ENCODE results near the gene TMEM108. TPM values are rescaled to one million over a fixed set of nuclear protein-coding genes. Genes with fewer than 3 reads are reported as not detected.

The TMEM108 gene
- total and polyA plus RNA-seq, 12 donors, result 0.40 to 4.0 (median 1.5) TPM

DNA sequence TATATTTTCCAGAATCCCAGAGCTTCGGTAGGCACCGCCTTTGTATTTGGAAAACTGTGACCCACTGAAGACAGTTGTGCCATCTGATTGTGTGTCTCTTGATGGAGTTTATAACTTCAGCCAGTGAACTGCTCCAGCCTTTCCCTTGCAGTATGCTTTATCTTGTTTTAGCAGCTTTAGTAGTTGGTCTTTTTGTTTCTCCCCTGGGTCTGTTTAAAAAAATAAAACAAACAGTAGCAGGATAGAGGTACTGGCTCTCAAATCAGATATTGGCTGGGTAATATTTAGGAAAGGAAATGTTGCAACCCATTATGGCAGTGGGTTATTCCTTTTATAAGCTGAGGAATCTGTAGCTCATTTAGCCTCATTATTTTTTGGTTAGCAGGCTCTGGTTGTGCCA, 210.2 kb downstream of the TMEM108 start:
- Histone ChIP-seq H3K4me1 (peaks cover 0 to 25% (median 4%) of the 10 kb centered on the region in 9 donors), H3K9me3 (peaks cover 0 to 5% (median 0%) of the 10 kb centered on the region in 11 donors), H3K27ac (no peak overlapping the region), H3K27me3 (no peaks in the 10 kb centered on the region), H3K36me3 (no peaks in the 10 kb centered on the region), H3K4me3 (no peak overlapping the region)
- TF ChIP-seq, protein P1, sequence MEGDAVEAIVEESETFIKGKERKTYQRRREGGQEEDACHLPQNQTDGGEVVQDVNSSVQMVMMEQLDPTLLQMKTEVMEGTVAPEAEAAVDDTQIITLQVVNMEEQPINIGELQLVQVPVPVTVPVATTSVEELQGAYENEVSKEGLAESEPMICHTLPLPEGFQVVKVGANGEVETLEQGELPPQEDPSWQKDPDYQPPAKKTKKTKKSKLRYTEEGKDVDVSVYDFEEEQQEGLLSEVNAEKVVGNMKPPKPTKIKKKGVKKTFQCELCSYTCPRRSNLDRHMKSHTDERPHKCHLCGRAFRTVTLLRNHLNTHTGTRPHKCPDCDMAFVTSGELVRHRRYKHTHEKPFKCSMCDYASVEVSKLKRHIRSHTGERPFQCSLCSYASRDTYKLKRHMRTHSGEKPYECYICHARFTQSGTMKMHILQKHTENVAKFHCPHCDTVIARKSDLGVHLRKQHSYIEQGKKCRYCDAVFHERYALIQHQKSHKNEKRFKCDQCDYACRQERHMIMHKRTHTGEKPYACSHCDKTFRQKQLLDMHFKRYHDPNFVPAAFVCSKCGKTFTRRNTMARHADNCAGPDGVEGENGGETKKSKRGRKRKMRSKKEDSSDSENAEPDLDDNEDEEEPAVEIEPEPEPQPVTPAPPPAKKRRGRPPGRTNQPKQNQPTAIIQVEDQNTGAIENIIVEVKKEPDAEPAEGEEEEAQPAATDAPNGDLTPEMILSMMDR (IDR thresholded peaks at IDR 0.05), result no peak
- ATAC-seq, result peak in 7 of 8 donors; percentile 22 to 75 (median 64)
- no peak for DNase-seq
- intact Hi-C loops (cut with DNase I), result no loop called here
- WGBS, 2 donors, result 50 to 65% methylated on average over 2 of the region's 2 CpGs

DNA sequence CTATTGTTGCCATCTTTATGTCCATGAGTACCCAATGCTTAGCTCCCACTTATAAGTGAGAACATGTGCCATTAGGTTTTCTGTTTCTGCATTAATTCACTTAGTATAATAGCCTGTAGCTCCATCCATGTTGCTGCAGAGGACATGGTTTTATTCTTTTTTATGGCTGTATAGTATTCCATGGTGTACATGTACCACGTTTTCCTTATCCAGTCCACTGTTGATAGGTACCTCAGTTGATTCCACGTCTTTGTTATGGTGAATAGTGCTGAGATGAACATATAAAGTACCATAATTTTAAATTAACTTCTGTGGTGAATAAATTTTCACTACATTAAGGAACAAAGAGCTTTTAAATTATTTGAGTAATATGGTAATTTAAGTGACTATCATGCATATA, 211.3 kb downstream of the TMEM108 start:
- Histone ChIP-seq H3K36me3 (no peaks in the 10 kb centered on the region), H3K27me3 (no peaks in the 10 kb centered on the region), H3K9me3 (peaks cover 0 to 5% (median 0%) of the 10 kb centered on the region in 11 donors), H3K27ac (no peak overlapping the region), H3K4me3 (no peak overlapping the region), H3K4me1 (peaks cover 0 to 25% (median 4%) of the 10 kb centered on the region in 9 donors)
- ATAC-seq (no peak), DNase-seq (no peak)
- TF ChIP-seq, protein P1 (IDR thresholded peaks at IDR 0.05), result no peak
- WGBS, 2 donors, result 70 to 82% methylated on average over 2 of the region's 2 CpGs
- intact Hi-C loops (cut with DNase I), result no loop called here

GRCh38 chr3:133254151-133254550, 216.0 kb downstream of the TMEM108 start:
- intact Hi-C loops (cut with DNase I), result no loop called here

GRCh38 chr3:133254716-133255115, 216.5 kb downstream of the TMEM108 start:
- TF ChIP-seq, protein P1 (IDR thresholded peaks at IDR 0.05), result no peak
- Histone ChIP-seq H3K4me3 (no peak overlapping the region), H3K27me3 (no peaks in the 10 kb centered on the region), H3K4me1 (no peaks in the 10 kb centered on the region), H3K27ac (no peak overlapping the region), H3K36me3 (no peaks in the 10 kb centered on the region), H3K9me3 (no peaks in the 10 kb centered on the region)
- 86 to 88% methylated on average over 1 of the region's 1 CpG for WGBS, 2 donors
- intact Hi-C loops (cut with DNase I), result no loop called here
- DNase-seq (no peak), ATAC-seq (no peak)

More at GRCh38 chr3:133254151-133254550, 216.0 kb downstream of the TMEM108 start:
- no peak for DNase-seq
- no peak overlapping the region for H3K27ac ChIP-seq
- no peaks in the 10 kb centered on the region for H3K36me3 ChIP-seq
- 96% methylated on average over 2 of the region's 2 CpGs for WGBS, 2 donors
- no peaks in the 10 kb centered on the region for H3K27me3 ChIP-seq
- H3K4me1 ChIP-seq, result peaks cover 0 to under 1% (median 0%) of the 10 kb centered on the region in 9 donors
- H3K9me3 ChIP-seq, result peaks cover 0 to 5% (median 0%) of the 10 kb centered on the region in 11 donors
- no peak overlapping the region for H3K4me3 ChIP-seq
- ATAC-seq, result no peak
- TF ChIP-seq, protein P1 (IDR thresholded peaks at IDR 0.05), result no peak
